Measurements from ENCODE around the gene PROCR.
"Not testable (repeated sequence)": the region's sequence is repeated elsewhere in the genome, so short reads cannot be mapped to it uniquely, and the experiment has no call there.

The PROCR gene

GRCh38 chr20:35165221-35166185 lies 6.4 kb upstream of the PROCR start:
- no peak for DNase-seq (ENCODE audit: low read depth in 2 of 2)

GRCh38 chr20:35166242-35166830 lies 5.5 kb upstream of the PROCR start:
- DNase-seq (ENCODE audit: low read depth in 2 of 2), result no peak

- no peak for DNase-seq (ENCODE audit: low read depth in 2 of 2)
These were observed 4.1 kb upstream of the PROCR start for GRCh38 chr20:35167787-35168186.

DNA sequence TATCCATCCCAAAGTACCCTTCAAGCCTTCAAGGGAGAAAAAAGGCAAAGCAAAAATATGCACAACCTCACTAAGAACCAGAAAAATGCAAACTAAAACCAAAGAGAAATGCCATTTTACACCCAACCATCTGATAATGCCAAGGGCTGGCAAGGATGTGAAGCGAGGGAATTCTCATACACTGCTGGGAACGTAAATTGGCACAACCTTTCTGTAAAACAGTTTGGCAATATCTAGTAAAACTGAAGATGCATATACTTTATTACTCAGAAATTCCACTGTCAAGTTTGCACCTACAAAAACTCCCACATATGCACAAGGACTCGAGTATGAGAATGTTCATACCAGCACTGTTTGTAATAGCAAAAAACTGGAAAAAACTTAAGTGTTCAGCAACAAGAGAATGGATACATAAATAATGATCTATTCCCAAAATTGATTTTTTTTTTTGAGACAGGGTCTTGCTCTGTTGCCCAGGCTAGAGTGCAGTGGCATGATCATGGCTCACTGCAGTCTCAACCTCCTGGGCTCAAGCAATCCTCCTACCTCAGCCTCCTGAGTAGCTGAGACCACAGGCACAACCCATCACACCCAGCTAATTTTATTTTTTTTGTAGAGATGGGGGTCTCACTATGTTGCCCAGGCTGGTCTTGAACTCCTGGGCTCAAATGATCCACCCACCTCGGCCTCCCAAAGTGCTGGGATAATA lies 3.0 kb upstream of the PROCR start:
- not testable (repeated sequence) for DNase-seq (ENCODE audit: low read depth in 2 of 2)

DNA sequence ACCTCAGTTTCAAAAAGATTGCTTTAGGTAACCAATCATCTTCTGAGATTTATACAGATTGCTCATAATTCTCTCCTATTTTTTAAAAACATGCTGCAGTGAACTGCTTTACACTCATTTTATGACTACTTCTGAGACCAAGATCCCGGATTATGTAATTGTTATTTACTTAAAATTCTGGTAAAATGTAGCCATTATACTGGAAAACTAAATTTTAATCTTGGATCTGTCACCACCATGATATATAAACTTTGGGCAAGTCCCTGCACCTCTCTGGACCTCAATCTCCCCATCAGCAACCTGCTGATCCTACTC lies 477 bp upstream of the PROCR start:
- DNase-seq (ENCODE audit: low read depth in 2 of 2), result no peak

- DNase-seq (ENCODE audit: low read depth in 2 of 2), result no peak
These were observed 548 bp downstream of the PROCR start for GRCh38 chr20:35172434-35172806.

DNA sequence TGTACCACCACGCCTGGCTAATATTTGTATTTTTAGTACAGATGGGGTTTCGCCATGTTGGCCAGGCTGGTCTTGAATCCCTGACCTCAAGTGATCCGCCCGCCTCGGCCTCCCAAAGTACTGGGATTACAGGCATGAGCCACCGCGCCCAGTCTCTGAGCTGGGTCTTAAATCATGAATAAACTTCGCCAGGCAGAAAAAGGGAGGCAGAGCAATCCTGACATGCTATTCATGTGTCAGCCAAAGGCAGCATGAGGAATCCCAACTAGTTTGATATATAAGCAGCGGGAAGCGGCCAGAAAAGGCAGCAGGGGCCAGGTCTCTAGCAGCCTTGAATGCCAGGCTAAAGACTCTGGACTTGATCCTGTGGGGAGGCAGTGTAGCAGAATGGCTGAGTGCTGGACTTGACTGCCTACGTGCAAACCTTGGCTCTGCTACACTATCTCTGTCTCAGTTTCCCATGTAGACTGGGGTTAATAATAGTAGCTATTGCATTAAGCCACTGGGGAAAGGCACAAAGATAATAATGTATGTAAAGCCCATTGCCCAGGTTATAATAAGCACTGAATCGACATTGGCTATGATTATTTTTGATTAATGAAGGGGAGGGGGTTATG lies 1.8 kb downstream of the PROCR start:
- DNase-seq (ENCODE audit: low read depth in 2 of 2), result no peak

DNA sequence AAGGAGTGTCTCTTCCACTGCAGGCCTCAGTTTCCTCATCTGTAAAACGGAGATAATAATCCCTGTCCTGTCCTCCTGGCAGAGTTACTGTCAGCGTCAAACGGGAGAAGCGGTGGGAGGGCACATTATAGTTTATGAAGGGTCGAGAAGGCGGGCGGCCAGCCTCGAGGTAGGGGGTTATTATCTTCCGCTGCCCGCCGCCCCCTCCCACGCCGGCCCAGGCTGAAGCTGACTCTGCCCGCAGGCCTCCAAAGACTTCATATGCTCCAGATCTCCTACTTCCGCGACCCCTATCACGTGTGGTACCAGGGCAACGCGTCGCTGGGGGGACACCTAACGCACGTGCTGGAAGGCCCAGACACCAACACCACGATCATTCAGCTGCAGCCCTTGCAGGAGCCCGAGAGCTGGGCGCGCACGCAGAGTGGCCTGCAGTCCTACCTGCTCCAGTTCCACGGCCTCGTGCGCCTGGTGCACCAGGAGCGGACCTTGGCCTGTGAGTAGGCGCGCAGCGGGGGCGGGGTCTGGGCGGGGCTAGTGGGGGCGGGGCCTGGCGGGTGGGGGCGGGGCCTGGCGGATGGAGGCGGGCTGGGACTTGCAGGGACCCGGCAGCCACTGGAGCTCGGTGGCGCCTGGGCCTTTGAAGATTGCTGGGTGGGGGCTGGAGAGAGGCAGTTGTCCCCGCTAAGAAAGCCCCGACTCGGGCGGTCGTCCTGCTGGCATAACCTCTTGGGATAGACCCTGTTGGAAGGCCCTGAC lies 2.8 kb downstream of the PROCR start:
- no peak for DNase-seq (ENCODE audit: low read depth in 2 of 2)

GRCh38 chr20:35176132-35176531 lies 4.3 kb downstream of the PROCR start:
- DNase-seq (ENCODE audit: low read depth in 2 of 2), result no peak

DNA sequence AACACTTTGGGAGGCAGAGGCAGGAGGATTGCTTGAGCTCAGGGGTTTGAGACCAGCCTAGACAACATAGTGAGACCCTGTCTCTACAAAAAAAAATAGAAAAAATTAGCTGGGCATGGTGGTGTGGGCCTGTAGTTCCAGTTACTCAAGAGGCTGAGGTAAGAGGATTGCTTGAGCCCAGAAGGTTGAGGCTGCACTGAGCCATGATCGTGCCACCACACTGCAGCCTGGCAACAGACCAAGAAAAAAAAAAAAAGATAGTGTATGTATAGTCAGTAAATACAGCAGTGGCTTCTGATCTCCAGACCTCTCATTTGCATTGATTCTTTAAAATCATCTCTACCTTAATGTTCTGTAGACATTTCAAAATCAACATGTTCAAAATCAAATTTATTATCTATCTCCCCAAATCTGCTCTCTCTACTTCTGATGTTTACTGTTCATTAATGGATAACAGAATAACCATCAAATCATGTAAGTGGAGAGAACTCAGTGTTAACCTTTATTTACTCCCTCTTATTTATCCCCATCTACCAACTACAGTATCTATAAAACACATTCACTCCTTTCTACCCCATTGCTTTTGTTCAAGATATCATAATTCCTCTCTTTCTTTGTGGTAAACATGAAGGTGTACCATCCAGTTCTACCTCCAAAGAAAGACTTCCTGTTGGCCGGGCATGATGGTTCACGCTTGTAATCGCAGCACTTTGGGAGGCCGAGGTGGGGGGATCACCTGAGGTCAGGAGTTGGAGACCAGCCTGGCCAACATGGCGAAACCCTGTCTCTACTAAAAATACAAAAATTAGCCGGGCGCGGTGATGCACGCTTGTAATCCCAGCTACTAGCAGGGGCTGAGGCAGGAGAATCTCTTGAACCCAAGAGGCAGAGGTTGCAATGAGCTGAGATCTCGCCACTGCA lies 7.7 kb downstream of the PROCR start:
- no peak for DNase-seq (ENCODE audit: low read depth in 2 of 2)

- no peak for DNase-seq (ENCODE audit: low read depth in 2 of 2)
These were observed 8.4 kb downstream of the PROCR start for GRCh38 chr20:35180266-35180665.

- no peak for DNase-seq (ENCODE audit: low read depth in 2 of 2)
These were observed 9.9 kb downstream of the PROCR start for GRCh38 chr20:35181731-35182130.

- not testable (repeated sequence) for DNase-seq (ENCODE audit: low read depth in 2 of 2)
These were observed 14.9 kb downstream of the PROCR start for GRCh38 chr20:35186691-35187289.

DNA sequence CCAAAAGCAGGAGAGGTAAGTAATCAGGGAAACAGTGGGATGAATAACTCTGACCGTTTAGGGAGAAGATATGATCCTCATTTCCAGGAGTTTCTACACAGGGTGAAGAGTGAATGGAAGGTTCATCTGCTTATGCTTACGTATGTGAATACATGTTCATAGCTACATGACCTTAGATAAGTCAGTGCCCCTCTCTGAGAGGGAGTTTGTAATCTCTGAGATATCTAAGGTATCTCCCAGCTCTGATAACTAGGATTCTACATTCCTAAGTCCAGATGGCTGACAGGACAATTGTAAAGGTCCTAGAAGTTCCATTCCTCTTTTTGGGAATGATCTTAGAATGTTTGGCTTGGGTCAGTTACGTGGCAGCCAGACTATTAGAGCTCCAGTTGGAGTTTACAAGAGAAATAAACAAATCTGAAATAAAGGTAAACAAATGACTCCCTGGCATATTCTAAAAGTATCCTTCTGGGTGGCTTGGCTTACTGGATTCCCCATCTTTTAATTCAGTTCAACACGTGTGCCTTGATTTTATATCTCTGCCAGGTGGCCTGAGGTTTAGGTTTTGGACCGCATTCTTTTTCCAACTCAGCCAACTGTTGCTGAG lies 15.8 kb downstream of the PROCR start:
- no peak for DNase-seq (ENCODE audit: low read depth in 2 of 2)

DNA sequence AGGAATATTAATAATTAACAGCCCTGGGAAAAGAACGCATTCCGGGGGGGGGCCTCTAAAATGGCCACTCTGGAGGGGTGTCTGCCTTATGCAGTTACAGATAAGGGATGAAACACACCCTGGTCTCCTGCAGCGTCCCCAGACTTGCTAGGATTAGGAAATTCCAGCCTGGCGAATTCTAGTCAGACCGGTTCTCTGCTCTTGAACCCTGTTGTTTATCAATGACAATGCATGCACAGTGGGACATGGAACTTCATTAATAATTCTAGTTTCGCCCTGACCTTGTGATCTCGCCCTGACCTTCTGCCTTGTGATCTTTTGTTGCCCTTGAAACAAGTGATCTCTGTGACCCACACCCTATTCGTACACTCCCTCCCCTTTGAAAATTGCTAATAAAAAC lies 17.4 kb downstream of the PROCR start:
- DNase-seq (ENCODE audit: low read depth in 2 of 2), result not testable (repeated sequence)

- no peak for DNase-seq (ENCODE audit: low read depth in 2 of 2)
These were observed 18.7 kb downstream of the PROCR start for GRCh38 chr20:35190556-35190955.

DNA sequence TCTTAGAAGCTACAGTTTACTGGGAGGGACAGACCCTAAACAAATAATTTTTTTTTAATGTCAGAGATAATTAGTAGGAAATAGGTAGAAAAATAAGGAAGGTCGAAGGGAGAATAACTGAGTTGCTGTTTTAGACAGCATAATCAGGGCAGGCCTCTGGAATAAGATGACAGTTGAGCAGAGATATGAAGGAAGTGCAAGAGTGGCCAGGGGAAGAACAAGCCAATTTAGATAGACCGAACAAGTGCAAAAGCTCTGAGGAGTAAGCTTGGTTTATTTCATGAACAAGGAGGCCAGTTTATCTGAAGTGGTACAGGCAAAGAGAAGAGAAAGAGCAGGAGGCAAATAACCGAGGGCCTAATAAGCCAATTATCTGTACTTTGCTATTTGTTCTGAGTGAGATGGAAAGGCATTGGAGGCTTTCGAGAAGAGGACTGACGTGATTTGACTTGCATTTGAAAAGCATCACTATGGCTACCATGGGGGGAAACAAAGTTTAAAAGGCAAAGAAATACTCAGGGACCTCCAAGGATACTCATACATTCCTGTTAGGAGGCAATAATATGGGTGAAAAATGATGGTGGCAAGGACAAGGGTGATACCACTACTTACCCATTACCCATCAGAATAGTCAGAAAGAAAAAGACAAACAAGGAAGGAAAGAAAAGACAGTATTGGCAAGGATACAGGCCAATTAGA lies 19.7 kb downstream of the PROCR start:
- no peak for DNase-seq (ENCODE audit: low read depth in 2 of 2)

DNA sequence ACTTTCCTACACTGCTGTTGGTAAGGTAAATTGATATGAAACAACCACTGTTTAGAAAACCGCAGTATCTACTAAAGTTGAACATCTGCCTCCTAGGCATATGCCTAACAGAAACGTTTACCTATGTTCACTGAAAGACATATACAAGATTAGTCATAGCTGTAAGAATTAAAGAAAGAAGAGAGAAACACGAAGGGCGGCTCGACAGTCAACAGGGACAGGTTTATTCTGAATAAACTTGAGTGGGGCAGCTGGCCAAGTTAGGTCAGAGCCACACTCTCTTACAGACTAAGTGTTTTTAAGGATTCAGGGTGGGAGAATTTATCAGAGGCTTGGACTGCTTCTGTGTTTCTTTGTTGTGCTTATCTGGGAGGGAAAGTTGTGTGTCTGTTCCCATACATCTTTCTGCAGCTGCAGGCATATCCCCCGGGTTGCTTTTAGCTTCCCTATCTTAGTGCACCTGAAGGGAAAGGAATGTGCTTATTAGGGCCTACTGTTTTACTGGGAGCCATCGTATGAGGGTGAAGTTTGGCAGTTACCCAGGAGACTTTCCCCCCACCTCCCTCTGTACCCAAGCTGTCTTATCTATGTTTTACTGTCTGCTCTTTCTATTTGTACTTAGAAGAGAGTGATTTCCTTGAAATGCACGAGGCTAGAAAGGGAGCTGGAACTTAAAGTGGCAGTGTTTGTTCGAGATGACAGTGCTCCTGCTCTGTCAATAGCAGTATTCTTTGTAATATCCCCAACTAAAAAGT lies 20.4 kb downstream of the PROCR start:
- no peak for DNase-seq (ENCODE audit: low read depth in 2 of 2)
